ENCODE data around the gene LMAN2. TPM values are rescaled to one million over a fixed set of nuclear protein-coding genes. Genes with fewer than 3 reads are reported as not detected.

The LMAN2 gene
- polyA plus RNA-seq, 3 donors = 148 to 275 (median 259) TPM

DNA sequence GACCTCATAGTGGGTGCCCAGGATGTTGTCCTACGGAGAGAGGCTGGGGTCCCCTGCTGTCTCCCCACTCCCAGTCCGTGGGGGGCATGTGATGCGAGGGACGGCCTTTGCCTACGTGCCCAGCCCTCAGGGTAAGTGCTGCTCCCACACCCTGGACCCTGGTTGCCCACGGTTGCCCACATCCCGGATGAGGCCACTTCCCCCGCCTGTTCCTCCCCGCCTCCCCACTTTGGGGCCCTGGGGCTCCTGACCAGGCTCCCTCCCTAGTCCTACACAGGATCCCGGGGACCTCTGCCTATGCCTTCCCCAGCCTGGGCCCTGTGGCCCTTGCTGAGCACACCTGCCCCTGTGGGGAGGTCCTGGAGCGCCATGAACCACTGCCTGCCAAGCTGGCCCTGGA lies 34.3 kb upstream of the LMAN2 start:
- H3K4me3 ChIP-seq (replicated peaks in 1 of 3; ENCODE audit: low read depth in 2 of 3, low read length in 3 of 3) = no peak overlapping the region
- H3K27ac ChIP-seq (ENCODE audit: low read depth in 1 of 2, low read length in 2 of 2) = no peak overlapping the region
- peaks cover 38% of the 10 kb centered on the region for H3K4me1 Mint-ChIP-seq
- no peak overlapping the region for H3K4me3 Mint-ChIP-seq
- H3K9me3 ChIP-seq (replicated peaks in 1 of 2; ENCODE audit: control insufficient read depth in 1 of 2, insufficient read depth in 1 of 2, low read length in 2 of 2) = no peaks in the 10 kb centered on the region
- TF ChIP-seq CTCF (IDR thresholded peaks at IDR 0.05) = no peak
- WGBS (ENCODE audit: insufficient coverage) = 32% methylated on average over 11 of the region's 11 CpGs
- H3K36me3 ChIP-seq (replicated peaks in 1 of 2; ENCODE audit: control insufficient read depth in 1 of 2, insufficient read depth in 2 of 2, low read length in 2 of 2) = no peaks in the 10 kb centered on the region
- no peaks in the 10 kb centered on the region for H4K20me1 ChIP-seq (ENCODE audit: insufficient read depth, low read length)
- peak overlapping the region in 1 of 7 donors; percentile 35 for H3K27ac Mint-ChIP-seq
- peaks cover 27 to 30% of the 10 kb centered on the region in 2 donors for H3K4me1 ChIP-seq (ENCODE audit: control insufficient read depth in 1 of 2, insufficient read depth in 2 of 2, low read length in 2 of 2)
- DNase-seq = no peak
- H3K9me3 Mint-ChIP-seq = no peaks in the 10 kb centered on the region
- H3K79me2 ChIP-seq (ENCODE audit: insufficient read depth, low read length) = no peaks in the 10 kb centered on the region
- no peak overlapping the region for H2AFZ ChIP-seq (ENCODE audit: insufficient read depth, low read depth, low read length, poor library complexity, severe bottlenecking)
- no peaks in the 10 kb centered on the region for H3K36me3 Mint-ChIP-seq
- H3K4me2 ChIP-seq (replicated peaks; ENCODE audit: extremely low read depth, low read length, poor library complexity, severe bottlenecking) = no peak overlapping the region
- peaks cover 18 to 31% (median 29%) of the 10 kb centered on the region in 3 donors for H3K27me3 Mint-ChIP-seq (ENCODE audit: low read depth in 3 of 3)
- H3K27me3 ChIP-seq (ENCODE audit: control insufficient read depth in 2 of 2, insufficient read depth in 2 of 2, low read length in 2 of 2) = no peaks in the 10 kb centered on the region
- intact Hi-C loops (cut with micrococcal nuclease) = no loop called here
- no peak overlapping the region for H3K9ac ChIP-seq (ENCODE audit: insufficient read depth, low read length, poor library complexity, severe bottlenecking)

DNA sequence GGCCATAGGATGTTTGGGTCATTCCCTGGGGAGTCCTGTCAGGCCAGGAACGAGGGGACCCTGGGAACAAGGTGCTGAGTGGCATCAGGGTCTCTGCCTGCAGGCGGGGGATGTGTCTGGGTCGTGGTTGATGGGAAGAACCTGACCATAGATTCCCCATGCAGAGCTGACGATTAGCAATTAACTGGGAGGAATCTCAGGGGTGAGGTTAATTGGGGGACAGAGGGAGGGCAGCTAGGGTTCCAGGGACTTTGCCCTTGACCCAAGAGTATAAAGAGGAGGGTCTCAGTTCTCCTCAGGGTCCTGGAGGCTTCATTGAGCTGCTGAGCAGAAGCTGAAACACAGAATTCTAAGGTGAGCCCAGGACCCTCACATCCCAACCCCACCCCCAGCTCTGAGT lies 32.7 kb upstream of the LMAN2 start, which contains the start of gene SLC34A1:
SLC34A1 (plus strand) TSS at position 301 of the 400 bp plus-strand sequence. CDS start 1,308 bp downstream, outside the sequence.
- H3K27ac Mint-ChIP-seq = no peak within 1 kb of the TSS
- intact Hi-C loops (cut with micrococcal nuclease) = no loop called here

More for the DNA sequence above, 32.7 kb upstream of the LMAN2 start, which contains the start of gene SLC34A1:
- no peaks in the 10 kb centered on the region for H4K20me1 ChIP-seq (ENCODE audit: insufficient read depth, low read length)
- Mint-ChIP-seq H3K27me3 (ENCODE audit: low read depth in 3 of 3) (peaks cover 18 to 34% (median 29%) of the 10 kb centered on the region in 3 donors), H3K9me3 (peaks cover 0 to 2% (median 0%) of the 10 kb centered on the region in 7 donors), H3K36me3 (no peaks in the 10 kb centered on the region), H3K4me3 (peak within 1 kb of the TSS in 1 of 2 donors; percentile 70), H3K4me1 (peaks cover 29% of the 10 kb centered on the region)
- H3K9me3 ChIP-seq (replicated peaks in 1 of 2; ENCODE audit: control insufficient read depth in 1 of 2, insufficient read depth in 1 of 2, low read length in 2 of 2) = no peaks in the 10 kb centered on the region
- no peak within 1 kb of the TSS for H3K4me3 ChIP-seq (replicated peaks in 1 of 3; ENCODE audit: low read depth in 2 of 3, low read length in 3 of 3)
- H3K4me2 ChIP-seq (replicated peaks; ENCODE audit: extremely low read depth, low read length, poor library complexity, severe bottlenecking) = no peak within 1 kb of the TSS
- no peak within 1 kb of the TSS for H3K27ac ChIP-seq (ENCODE audit: low read depth in 1 of 2, low read length in 2 of 2)
- no peak within 1 kb of the TSS for H3K9ac ChIP-seq (ENCODE audit: insufficient read depth, low read length, poor library complexity, severe bottlenecking)
- TF ChIP-seq CTCF (IDR thresholded peaks at IDR 0.05) = no peak
- no peak within 1 kb of the TSS for H2AFZ ChIP-seq (ENCODE audit: insufficient read depth, low read depth, low read length, poor library complexity, severe bottlenecking)
- no peaks in the 10 kb centered on the region for H3K79me2 ChIP-seq (ENCODE audit: insufficient read depth, low read length)
- no peak for DNase-seq
- H3K36me3 ChIP-seq (replicated peaks in 1 of 2; ENCODE audit: control insufficient read depth in 1 of 2, insufficient read depth in 2 of 2, low read length in 2 of 2) = no peaks in the 10 kb centered on the region
- H3K4me1 ChIP-seq (ENCODE audit: control insufficient read depth in 1 of 2, insufficient read depth in 2 of 2, low read length in 2 of 2) = peaks cover 11 to 14% of the 10 kb centered on the region in 2 donors
- no peaks in the 10 kb centered on the region for H3K27me3 ChIP-seq (ENCODE audit: control insufficient read depth in 2 of 2, insufficient read depth in 2 of 2, low read length in 2 of 2)
- WGBS (ENCODE audit: insufficient coverage) = 96% methylated on average over 4 of the region's 4 CpGs
